HepG2 (cell line): Measurements from ENCODE around the gene IL16. TPM values are rescaled to one million over a fixed set of nuclear protein-coding genes. Genes with fewer than 3 reads are reported as not detected.

Source experiments
- ATAC-seq: fragments of 200-7000 bp; cut with Tn5 transposase; 3 replicates; pipeline ENCODE4 v1.9.1; 2020; ENCODE audit warnings: mild to moderate bottlenecking, moderate library complexity
- BruUV-seq: library from RNA; stranded (reverse); fragments of 400-500 nt; replicated peaks from 2 replicates; lab custom pipeline; 2021; lab: Mats Ljungman, UMichigan
- CTCF ChIA-PET: fragments of 300-600 bp; formaldehyde crosslinking; extraction: SDS; loops from one replicate; lab custom pipeline; 2021; ENCODE audit warnings: low total read pairs, inconsistent platforms, low intra/inter-chr PET ratio; lab: Yijun Ruan, JAX
- POLR2A ChIA-PET: fragments of 350-600 bp; sonication (Branson Sonifier 250); formaldehyde crosslinking; loops from one replicate; lab custom pipeline; 2020; ENCODE audit warnings: antibody characterized with exemption, inconsistent platforms; lab: Yijun Ruan, JAX
- DNase-seq: peaks from one replicate; pipeline ENCODE4 v3.0.0-alpha.2; 2015; ENCODE audit warnings: low spot score
- FAIRE-seq: peaks from 3 replicates; lab custom pipeline; 2011; peaks lifted over from hg19 to GRCh38; lab: Jason Lieb, UNC
- H2AFZ ChIP-seq: one replicate; pipeline ENCODE4 v1.6.1; 2011; ENCODE audit warnings: low read length, inconsistent platforms
- H3K27ac ChIP-seq: fragments of 300-600 bp; 3 replicates; pipeline ENCODE4 v1.8.0; 2011; ENCODE audit warnings: mixed run types, mild to moderate bottlenecking, mixed read lengths, low read length, inconsistent platforms; ENCODE audit not compliant: insufficient read depth; ENCODE audit errors: extremely low read length
- H3K27me3 ChIP-seq, 2 experiments: fragments of 200-600 bp in 1 of 2; 2 replicates in 1 of 2; 3 replicates in 1 of 2; pipeline versions ENCODE4 v1.6.0 to v1.8.0; 2011; ENCODE audit warnings: low read length in 2 of 2, mild to moderate bottlenecking in 2 of 2, moderate library complexity in 2 of 2, inconsistent platforms in 1 of 2; ENCODE audit not compliant: insufficient read depth in 2 of 2, control insufficient read depth in 1 of 2
- H3K36me3 ChIP-seq, 2 experiments: fragments of 200-600 bp in 1 of 2; replicated peaks in 1 of 2; 2 replicates in 1 of 2; 3 replicates in 1 of 2; pipeline versions ENCODE4 v1.5.1 to v1.8.0; 2011; ENCODE audit warnings: low read length in 2 of 2, inconsistent platforms in 1 of 2; ENCODE audit not compliant: insufficient read depth in 2 of 2, control insufficient read depth in 1 of 2
- H3K4me1 ChIP-seq: 2 replicates; pipeline ENCODE4 v1.5.1; 2012; ENCODE audit warnings: low read length, inconsistent platforms; ENCODE audit not compliant: insufficient read depth
- H3K4me2 ChIP-seq: 2 replicates; pipeline ENCODE4 v1.6.0; 2011; ENCODE audit warnings: low read depth, low read length, inconsistent platforms
- H3K4me3 ChIP-seq, 3 experiments: fragments of 200-600 bp in 1 of 3; sonication (generic), shearing (Covaris generic) in 1 of 3; replicated peaks in 1 of 3; 2 replicates each; pipeline ENCODE4 v1.5.1; 2011 to 2016; ENCODE audit warnings: low read length in 3 of 3, inconsistent platforms in 2 of 3, low read depth in 2 of 3, mild to moderate bottlenecking in 2 of 3, control low read depth in 1 of 3, mixed read lengths in 1 of 3; ENCODE audit not compliant: insufficient read depth in 1 of 3
- H3K79me2 ChIP-seq: one replicate; pipeline ENCODE4 v1.6.1; 2011; ENCODE audit warnings: low read length, inconsistent platforms; ENCODE audit not compliant: insufficient read depth
- H3K9ac ChIP-seq: 2 replicates; pipeline ENCODE4 v1.6.0; 2011; ENCODE audit warnings: mild to moderate bottlenecking, low read depth, low read length, inconsistent platforms; ENCODE audit not compliant: insufficient read depth
- H3K9me3 ChIP-seq: 2 replicates; pipeline ENCODE4 v1.5.1; 2012; ENCODE audit warnings: mild to moderate bottlenecking, low read length
- H4K20me1 ChIP-seq: 2 replicates; pipeline ENCODE4 v1.6.0; 2011; ENCODE audit warnings: inconsistent platforms, mild to moderate bottlenecking, low read length, moderate library complexity; ENCODE audit not compliant: insufficient read depth
- CTCF ChIP-seq: sonication (generic); formaldehyde crosslinking; IDR thresholded peaks from 2 replicates; pipeline ENCODE4 v1.5.0; 2020; ENCODE audit warnings: mild to moderate bottlenecking, missing genetic modification reagents, moderate library complexity
- NFE2L2 ChIP-seq: fragments of 150-350 bp; IDR thresholded peaks from 2 replicates; pipeline ENCODE4 v1.6.1; 2014; ENCODE audit warnings: low read length
- ZNF160 ChIP-seq: sonication (generic); formaldehyde crosslinking; IDR thresholded peaks from 2 replicates; pipeline ENCODE4 v1.8.0; 2022; ENCODE audit warnings: mild to moderate bottlenecking, inconsistent platforms, missing genetic modification reagents
- ZNF768 ChIP-seq: sonication (generic); formaldehyde crosslinking; IDR thresholded peaks from 2 replicates; pipeline ENCODE4 v1.4.0; 2020; ENCODE audit warnings: missing genetic modification reagents
- WGBS: methylation state at CpG from one replicate; pipeline ENCODE4 v1.1.6; 2017; ENCODE audit warnings: low lambda C conversion rate; 5-methylcytosine and 5-hydroxymethylcytosine counted together
- in situ Hi-C: cut with HindIII; loops from 2 replicates; pipeline ENCODE4 v1.10.0; 2017; ENCODE audit warnings: low pct_unique_long_range_greater_than_20kb; ENCODE audit not compliant: extremely low pct_ligation_motif_present
- intact Hi-C: fragments of 100-400 bp; cut with micrococcal nuclease; formaldehyde crosslinking; loops from one replicate; pipeline ENCODE4 v1.10.0; 2022; ENCODE audit not compliant: unreplicated experiment
- polyA plus RNA-seq, 8 experiments: library from polyadenylated mRNA; depleted of rRNA in 3 of 8; stranded (reverse) in 7 of 8; unstranded in 1 of 8; fragments of >200 nt; fragmentation: Illumina TruSeq in 4 of 8; extraction: Trizol in 4 of 8; gene quantifications; 2 replicates each; pipeline versions ENCODE4 v1.2.1 to v1.2.3, GENCODE V29; 2011 to 2016; ENCODE audit warnings: low read depth in 4 of 8, missing spikeins in 1 of 8, mixed read lengths in 1 of 8; ENCODE audit not compliant: insufficient read depth in 1 of 8
- total RNA-seq, 5 experiments: library from RNA; depleted of rRNA; stranded (reverse); fragments of >200 nt; fragmentation: Illumina TruSeq; extraction: Trizol; gene quantifications; 2 replicates each; pipeline ENCODE4 v1.2.3, GENCODE V29; 2016; ENCODE audit warnings: low read depth in 1 of 5
- TF ChIP-seq, protein P1 (sequence below): IDR thresholded peaks from 2 replicates; pipeline ENCODE4 v1.6.1; 2016; ENCODE audit warnings: missing biosample characterization, missing genetic modification reagents, low read depth

IL16 gene
- total and polyA plus RNA-seq, 2 of the 13 experiments (the other 11 are each of a cell fraction or from before 2014, with no cell fraction given) = 0.03 TPM; not detected in 1

DNA sequence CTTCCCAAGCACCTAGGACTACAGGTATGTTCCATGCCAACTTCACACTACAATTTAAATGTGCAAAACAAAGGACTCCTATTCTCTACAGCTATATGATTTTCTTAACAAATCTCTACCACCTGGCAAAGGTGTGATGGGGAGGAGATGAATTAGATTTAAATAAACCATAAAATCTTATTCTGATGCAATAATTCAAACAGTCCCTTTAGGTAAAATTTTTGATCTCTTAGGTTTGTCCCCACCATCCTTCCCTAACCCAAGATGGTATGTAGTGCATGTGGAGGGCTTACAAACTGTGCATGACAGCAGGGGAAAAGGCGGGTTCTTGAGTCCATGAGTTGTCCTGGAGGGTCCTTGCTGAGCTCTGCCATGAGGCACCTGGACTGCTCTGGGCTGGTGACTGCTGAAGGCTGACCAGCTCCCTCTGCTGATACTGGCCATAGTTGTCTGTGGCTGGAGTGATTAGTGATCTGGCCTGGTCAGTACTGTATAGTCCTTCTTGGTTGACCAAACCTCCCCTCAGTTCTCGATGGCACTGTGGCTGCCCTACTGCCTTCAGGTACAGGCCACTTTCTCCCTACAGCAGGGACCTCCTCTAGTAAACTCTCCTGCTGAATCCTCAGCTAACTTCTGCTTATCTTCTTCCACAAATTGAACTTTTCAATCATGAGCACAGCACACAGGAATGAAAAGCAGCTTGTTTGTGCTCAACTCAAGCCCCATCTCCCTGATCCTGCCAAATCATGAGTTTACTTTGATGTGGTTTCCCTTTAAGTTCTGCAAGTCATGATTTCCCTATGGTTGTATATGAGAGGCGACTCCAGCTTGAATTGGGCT, 32.5 kb upstream of the IL16 start:
- in situ Hi-C loops (loop anchor here (5.0 kb wide), 1 partner anchor 103 kb away; no protein-coding TSS in a partner anchor), intact Hi-C loops (no loop called here)
- WGBS = 7% methylated on average over 2 of the region's 3 CpGs
- no peaks in the 10 kb centered on the region for H3K4me1 ChIP-seq
- no peaks in the 10 kb centered on the region for H3K79me2 ChIP-seq
- no peaks in the 10 kb centered on the region for H3K36me3 ChIP-seq
- CTCF ChIA-PET = no interaction called here
- TF ChIP-seq ZNF160 (CRISPR knock-in tag) (no peak), CTCF (CRISPR knock-in tag) (peak; percentile 19; the same call in 1 of the 2 replicates), NFE2L2 (peak; percentile 36; the same call in 1 of the 2 replicates), ZNF768 (CRISPR knock-in tag) (peak; percentile 76)
- TF ChIP-seq, protein P1, sequence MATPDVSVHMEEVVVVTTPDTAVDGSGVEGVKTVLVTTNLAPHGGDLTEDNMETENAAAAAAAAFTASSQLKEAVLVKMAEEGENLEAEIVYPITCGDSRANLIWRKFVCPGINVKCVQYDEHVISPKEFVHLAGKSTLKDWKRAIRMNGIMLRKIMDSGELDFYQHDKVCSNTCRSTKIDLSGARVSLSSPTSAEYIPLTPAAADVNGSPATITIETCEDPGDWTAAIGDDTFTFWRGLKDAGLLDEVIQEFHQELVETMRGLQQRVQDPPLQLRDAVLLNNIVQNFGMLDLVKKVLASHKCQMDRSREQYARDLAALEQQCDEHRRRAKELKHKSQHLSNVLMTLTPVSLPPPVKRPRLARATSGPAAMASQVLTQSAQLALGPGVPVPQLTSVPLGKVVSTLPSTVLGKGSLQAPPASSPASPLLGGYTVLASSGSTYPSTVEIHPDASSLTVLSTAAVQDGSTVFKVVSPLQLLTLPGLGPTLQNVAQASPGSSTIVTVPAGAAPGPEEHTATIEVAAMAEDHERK (CRISPR knock-in tag) = no peak
- no TSS peak for BruUV-seq
- no peak overlapping the region for H3K9ac ChIP-seq
- H3K27me3 ChIP-seq = peaks cover 0 to 6% of the 10 kb centered on the region in 2 experiments; a peak in 2 of 5 replicates
- ATAC-seq = peak; percentile 85
- H2AFZ ChIP-seq = no peak overlapping the region
- H3K9me3 ChIP-seq = no peaks in the 10 kb centered on the region
- no peak overlapping the region for H3K27ac ChIP-seq
- no peak overlapping the region for H3K4me2 ChIP-seq
- DNase-seq = no peak
- H4K20me1 ChIP-seq = no peaks in the 10 kb centered on the region
- FAIRE-seq = no peak
- POLR2A ChIA-PET = no interaction called here
- H3K4me3 ChIP-seq = no peak overlapping the region
